NCI-H2029 treated with DMSO at 0.1 percent for 48 hours (cell line): ENCODE results near the gene ZNF142.
A peak's percentile ranks its signal among the peaks of the same experiment; 100 is the strongest.

Experiments
- DNase-seq: peaks from one replicate; lab custom pipeline; 2025; lab: John Stamatoyannopoulos, UW

Gene ZNF142, protein sequence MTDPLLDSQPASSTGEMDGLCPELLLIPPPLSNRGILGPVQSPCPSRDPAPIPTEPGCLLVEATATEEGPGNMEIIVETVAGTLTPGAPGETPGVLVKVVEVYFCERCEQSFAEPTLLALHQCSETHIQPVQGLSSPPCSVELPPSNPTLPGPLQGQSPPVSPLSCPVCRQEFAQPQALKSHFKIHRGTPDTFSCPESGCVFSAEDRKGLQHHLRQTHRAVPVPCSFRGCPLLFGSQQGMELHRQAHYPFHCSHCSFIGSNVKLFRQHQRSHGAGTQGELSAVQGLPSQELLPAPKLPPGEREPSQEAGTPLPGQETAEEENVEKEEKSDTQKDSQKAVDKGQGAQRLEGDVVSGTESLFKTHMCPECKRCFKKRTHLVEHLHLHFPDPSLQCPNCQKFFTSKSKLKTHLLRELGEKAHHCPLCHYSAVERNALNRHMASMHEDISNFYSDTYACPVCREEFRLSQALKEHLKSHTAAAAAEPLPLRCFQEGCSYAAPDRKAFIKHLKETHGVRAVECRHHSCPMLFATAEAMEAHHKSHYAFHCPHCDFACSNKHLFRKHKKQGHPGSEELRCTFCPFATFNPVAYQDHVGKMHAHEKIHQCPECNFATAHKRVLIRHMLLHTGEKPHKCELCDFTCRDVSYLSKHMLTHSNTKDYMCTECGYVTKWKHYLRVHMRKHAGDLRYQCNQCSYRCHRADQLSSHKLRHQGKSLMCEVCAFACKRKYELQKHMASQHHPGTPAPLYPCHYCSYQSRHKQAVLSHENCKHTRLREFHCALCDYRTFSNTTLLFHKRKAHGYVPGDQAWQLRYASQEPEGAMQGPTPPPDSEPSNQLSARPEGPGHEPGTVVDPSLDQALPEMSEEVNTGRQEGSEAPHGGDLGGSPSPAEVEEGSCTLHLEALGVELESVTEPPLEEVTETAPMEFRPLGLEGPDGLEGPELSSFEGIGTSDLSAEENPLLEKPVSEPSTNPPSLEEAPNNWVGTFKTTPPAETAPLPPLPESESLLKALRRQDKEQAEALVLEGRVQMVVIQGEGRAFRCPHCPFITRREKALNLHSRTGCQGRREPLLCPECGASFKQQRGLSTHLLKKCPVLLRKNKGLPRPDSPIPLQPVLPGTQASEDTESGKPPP (N-terminal part only)

DNA sequence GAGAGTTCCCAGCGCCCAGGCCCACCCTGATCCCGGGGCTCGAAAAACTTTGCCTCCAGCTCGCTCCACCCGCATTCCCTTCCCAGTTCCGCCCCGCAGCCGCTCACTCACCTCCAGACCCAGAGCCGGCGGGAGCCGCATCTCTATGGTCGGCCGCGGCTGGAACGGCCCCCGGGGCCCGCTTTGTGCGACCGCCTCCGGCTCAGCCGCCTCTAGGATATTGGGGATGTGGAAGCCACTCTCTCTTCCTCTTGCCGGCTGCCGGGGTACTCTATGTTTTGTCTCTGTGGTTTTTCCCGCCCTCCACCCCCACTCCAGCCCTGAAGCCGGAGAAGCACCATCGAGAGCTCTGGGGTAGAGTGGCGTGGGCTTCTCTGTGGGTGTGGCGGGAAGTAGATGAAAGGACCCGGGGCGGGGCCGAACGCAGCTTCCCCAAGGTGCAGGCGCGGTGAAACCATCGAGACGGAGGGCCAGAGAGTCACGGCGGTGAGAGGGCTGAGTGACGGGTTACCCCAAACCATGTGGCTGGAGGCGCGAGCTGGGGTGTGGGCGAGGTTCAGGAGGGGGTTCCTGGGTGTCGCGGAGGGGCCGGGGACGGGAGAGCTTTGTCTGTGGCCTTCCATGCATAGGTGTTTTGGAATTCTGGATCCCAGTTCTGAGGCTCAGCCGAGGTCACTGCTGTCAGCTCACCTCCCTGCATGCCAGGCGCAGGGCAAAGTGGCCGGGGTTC is at the start of gene ZNF142, which contains the start of gene BCS1L:
Gene ZNF142, minus strand, starts transcription at position 366 of the 730 bp plus-strand sequence. CDS start 3,194 bp downstream, outside the sequence.
Gene BCS1L, plus strand, starts transcription at position 426 of the 730 bp plus-strand sequence. CDS start 1,305 bp downstream, outside the sequence.
- DNase-seq: peak; percentile 62

DNA sequence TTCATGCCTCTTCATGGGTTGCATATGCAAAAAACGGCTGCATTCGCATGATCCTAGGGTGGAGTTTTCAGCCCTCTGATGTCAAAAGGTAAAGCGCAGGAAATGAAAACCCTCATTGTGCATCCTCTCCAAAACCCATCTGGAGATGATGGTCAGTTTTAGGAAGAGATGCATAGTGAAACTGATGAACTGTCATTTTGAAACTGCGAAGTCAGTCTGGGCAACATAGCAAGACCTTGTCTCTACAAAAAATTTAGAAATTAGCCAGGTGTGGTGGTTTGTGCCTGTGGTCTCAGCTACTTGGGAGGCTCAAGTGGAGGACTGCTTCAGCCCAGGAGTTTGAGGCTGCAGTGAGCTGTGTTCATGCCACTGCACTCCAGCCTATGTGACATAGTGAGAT is 48.7 kb upstream of the ZNF142 start:
- no peak for DNase-seq

DNA sequence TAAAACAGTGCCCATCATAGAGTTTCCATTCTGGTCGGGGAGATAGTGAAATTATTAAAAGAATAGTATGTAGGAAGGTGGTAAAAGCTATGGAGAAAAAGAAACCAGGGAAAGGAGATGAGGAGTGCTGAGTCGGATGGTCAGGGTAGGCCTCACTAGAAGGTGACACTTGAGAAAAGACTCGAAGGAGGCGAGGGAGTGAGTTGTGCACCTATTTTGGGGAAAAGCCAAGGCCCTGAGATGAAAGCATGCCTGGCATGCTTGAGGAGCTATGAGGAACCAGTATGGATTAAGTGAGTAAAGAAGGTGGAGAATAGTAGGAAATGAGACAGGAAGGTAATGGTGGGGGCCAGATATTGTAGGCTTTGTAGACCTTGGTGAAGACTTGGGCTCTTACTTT is 43.9 kb upstream of the ZNF142 start:
- DNase-seq: no peak

DNA sequence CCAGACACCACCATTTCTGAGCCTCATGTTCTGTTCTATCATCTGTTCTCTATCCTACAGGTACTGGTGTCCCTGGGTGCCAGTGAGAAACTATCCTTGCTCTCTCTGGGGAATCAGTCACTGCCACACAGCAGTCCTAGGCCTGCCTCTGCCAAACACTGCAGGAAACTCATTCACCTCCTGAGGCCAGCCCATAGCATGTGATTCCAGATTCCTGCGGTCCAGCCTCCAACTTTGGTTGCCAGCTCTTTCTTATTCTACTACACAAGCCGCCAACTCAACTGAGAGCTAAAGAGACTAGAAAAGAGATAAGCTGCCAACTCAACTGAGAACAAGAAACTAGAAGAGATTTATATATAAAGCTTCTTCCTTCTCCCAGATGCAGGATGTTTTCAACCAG is 42.4 kb upstream of the ZNF142 start:
- no peak for DNase-seq

DNA sequence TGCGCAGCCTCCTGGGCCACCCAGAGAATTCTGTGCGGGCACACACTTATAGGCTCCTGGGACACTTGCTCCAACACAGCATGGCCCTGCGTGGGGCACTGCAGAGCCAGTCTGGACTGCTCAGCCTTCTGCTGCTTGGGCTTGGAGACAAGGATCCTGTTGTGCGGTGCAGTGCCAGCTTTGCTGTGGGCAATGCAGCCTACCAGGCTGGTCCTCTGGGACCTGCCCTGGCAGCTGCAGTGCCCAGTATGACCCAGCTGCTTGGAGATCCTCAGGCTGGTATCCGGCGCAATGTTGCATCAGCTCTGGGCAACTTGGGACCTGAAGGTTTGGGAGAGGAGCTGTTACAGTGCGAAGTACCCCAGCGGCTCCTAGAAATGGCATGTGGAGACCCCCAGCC is 39.5 kb upstream of the ZNF142 start:
- DNase-seq: no peak

DNA sequence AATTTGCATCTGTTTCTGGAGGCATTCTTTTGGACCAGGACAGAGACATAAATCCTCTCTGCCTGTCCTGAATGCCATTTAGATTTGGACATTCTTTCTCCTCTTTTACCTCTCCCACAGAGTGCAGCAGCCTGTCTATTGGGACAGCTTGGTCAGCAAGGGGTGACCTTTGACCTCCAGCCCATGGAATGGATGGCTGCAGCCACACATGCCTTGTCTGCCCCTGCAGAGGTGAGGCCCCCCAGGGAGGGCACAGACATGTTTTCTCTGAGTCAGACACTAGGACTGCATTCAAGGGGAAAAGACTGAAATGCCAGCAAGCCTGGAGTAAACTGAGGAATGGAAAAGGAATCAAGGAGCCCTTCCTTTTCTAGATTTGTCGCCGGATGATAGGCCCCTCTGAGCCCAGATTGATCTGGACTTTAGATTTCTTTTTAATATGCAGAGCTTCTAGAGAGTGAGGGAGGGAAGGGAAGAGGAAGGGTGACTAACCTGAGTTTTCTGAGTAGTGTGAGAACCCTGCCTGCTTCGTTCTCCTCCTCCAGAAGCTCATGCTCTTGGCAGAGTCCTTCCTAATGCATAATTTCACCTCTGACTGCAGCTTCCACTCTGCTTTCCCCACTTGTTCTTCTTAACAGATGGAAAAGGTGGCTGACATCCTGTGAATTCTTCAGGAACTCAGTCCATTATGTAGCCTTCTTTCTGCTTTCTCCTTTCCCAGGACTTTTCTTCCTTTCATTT is 35.2 kb upstream of the ZNF142 start:
- DNase-seq: no peak

DNA sequence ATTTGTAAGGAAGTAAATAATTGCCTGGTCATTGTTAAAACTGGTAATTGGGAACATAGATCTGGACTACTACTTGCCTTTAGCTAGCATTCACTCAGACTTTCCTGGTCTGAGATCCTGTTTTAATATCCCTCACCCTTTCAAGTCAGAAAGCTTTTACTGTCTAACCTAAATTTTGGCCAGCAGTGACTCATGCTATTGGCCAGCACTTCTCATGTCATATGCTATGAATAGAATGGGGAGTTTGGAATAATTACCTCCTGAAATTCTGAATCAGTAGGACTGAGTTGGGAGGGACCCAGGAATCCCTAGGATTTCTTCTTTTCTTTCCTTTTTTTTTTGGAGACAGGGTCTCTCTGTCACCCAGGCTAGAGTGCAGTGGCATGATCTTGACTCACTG is 31.8 kb upstream of the ZNF142 start:
- DNase-seq: no peak

DNA sequence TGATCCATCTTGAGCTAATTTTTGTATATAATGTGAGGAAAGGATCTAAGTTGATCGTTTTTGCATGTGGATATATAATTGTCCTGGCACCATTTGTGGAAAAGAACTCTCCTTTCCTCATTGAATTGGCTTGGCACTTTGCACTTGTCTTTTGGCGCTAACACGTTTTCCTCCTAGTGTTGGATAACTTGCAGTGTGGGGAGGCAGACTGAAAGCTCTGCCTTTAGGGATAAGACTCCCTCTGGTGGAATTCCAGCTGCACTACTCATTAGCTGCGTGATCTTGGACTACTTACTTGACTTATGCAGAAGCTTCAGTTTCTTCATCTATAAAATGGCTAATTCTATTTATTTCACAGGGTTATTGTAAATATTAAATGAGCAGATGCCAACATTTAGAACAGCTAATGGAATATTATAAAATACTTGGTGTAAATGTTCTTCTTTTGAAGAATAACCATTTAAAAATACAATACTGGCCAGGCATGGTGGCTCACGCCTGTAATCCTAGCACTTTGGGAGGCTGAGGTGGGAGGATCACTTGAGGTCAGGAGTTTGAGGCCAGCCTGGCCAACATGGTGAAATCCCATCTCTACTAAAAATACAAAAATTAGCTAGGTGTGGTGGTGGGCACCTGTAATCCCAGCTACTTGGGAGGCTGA is 28.1 kb upstream of the ZNF142 start:
- DNase-seq: peak; percentile 7

DNA sequence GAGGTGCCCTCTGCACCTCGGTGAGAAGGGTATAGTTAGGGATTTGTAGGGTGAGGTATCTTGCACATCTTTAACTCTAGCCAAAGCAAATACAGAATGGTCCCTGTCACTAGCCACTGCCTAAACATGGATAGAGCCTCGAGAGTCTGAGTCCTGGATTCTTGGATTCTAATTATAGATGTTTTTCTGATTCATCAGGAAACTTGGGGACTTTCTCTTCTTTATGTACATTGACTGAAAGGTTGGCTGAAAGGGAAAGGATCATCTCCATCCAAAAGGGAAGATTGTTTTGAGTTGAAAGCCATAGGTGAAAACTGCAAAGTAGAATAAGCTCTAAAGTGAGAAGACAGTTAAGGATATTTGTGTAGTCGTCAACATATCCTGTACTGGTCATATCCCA is 20.6 kb upstream of the ZNF142 start:
- DNase-seq: no peak

DNA sequence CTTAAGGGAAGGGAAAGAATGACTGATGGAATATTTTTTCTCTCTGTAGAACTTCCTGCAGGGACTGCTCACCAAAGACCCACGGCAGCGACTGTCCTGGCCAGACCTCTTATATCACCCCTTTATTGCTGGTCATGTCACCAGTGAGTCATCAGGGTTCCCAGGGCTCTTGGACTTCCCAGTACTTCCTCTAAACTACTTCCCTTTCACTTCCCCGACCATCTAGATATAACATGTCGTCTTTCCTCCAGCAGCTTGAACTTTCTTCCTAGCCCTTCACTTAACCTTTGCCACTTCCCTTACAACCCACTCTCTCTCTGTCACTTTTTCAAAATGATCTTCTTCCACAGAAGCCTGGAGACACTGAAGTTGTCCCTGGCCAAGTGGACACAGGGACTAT is 19.7 kb upstream of the ZNF142 start:
- no peak for DNase-seq

DNA sequence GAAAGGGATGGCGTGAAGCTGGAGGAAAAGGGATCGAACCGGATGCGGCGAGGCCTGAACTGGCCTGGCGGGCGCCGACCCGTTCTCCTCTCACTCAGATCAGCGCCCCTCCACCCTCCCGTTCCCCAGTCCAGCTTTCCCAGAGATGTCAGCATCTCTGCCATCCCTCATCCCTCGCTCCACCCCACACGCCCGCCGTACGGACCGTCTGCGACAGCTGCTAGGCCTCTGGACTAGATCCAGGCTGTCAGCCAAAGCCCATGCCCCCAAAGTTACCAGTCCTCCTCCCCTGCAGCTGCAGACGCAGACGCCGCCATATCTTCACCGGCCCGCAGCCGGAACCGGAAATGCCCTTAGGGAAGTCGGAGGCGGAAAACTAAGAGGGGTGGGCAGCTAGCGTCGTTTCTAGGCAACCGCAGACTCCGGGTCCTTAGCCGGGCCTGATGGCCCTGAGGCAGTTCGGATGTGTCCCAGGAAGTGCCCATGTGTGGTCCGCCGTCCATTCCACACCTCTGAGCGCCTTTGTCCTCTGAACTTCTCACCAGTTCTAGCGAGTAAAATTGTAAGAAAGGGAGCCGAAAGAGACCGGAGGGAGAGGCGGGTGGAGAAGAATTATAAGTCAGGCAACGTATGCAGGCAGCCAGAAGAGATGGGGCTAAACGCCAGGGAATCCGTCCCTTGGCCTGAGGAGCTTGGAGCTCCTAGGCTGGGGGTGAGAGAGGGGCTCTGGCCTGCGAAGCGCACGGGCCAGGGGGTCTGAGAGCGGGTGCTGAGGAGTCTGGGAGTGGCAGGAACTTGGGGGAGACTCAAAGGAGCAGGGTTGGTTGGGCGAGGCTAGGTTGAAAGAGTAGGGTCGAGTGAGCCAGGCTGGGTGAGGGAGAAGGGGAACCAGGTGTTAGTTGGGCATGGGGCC is 12.5 kb upstream of the ZNF142 start, which contains the start of the genes RNF25 and STK36:
Gene RNF25, minus strand, starts transcription at position 349 of the 913 bp plus-strand sequence. Its CDS starts 32 bp downstream, at position 317.
Gene STK36, plus strand, starts transcription at position 433 of the 913 bp plus-strand sequence. CDS start 744 bp downstream, outside the sequence.
- peak; percentile 77 for DNase-seq

DNA sequence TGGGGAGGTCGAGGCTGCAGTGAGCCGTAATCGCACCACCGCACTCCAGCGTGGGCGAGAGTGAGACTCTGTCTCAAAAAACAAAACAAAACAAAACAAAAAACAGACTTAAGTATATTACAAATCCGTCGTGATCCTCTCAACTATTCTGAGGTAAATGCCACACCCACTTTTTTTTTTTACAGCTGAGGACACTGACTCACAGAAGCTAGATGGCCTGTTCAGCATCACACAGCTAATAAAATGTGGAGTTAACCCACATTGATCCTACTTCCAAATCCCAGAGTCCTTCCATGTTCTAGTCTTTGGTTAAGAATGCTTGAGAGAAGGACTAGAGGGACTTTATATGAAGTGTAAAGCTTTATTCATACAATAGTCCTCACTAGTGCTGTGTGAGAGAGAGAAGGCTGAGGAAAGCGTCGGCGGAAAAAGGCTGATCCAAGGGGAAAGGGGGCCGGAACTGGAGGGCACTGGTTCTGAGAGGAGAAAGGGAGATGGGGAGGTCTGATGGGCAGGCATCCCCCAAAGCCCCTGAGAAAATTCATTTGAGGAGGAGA is 11.8 kb upstream of the ZNF142 start:
- no peak for DNase-seq

DNA sequence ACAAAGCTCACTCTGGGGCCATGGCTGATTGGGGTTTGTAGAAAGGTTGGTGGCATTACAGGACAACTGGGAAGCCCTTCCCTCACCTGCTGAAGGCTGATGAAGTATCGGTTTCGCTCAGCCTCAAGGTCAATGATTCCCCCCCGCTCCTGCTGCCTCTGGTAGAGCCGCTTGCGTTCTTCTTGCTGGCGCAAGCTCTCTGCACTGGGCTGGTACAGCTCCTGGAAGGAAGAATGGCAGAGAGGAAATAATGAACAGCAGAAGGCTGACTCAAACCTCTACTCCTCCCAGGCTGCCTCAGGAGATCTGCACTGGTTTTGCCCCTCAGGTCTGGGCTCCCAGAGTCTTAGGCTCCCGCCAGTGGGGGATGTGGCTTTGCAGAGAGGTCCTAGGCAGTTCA is 5.2 kb upstream of the ZNF142 start:
- no peak for DNase-seq

DNA sequence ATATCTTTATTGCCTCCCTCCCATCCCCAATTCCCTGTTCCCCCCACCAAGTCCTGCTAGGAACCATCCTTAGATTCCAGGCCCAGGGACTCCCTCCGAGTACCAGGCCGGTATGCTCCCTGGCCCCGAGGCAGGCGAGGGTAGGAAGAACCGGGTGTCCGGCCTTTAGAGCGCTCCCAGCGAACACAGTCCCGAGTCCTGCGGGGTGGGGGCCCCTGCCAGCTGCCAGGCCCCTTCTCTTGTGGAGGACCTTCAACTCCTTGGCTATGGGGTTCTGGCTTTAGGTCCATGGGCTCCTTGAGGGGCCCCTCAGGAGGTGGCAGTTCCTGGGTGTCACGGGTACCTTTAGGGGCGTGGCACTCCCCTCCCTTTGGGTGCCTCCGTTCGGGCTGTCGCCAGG is 4.5 kb upstream of the ZNF142 start:
- DNase-seq: no peak

DNA sequence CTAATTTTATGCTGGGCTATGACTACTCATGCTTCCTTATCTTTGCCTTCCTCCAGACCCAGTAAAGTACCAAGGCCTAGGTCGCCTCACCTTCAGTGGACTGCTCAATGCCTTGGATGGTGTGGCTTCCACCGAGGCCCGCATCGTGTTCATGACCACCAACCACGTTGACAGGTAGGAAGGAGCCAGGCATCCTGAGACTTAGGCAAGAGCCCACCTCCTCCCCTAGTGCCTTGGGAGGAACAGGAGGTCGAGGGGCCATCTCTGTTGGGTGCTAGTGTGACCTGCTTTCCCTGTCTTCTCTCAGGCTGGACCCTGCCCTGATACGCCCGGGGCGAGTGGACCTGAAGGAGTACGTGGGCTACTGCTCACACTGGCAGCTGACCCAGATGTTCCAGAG is 3.4 kb upstream of the ZNF142 start:
- DNase-seq: no peak

DNA sequence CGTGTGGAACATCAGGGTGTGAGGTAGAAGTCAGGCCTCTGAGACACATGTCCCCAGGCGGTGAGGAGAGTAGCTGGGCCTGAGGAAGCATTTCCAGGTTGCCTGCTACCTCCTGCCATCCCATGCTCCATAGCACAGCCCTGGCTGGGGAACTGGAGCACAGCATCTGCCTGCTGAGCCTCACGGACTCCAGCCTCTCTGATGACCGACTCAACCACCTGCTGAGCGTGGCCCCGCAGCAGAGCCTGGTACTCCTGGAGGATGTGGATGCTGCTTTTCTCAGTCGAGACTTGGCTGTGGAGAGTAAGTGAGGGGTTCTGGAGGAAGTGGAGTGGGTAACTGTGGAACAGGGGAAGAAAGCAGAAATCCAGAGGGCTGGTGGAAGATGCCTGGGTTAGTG is 3.0 kb upstream of the ZNF142 start:
- DNase-seq: no peak

DNA sequence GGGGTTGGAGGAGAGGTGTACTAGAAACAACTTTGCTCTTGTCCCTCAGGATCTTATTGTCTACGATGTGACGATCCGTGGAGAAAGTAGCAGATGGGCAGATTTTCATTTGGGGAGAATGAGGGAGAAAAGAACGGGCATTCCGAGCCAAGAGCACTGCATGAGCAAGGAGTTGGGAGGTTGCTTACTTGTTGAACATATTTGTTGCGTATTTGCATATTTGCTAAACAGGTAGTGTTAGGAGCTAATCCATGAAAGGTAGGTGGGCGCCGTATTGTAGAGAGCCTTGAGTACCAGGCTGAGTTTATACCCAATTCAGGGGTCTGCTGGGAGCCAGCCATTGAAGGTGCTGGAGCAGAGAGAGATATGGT is 550 bp upstream of the ZNF142 start:
- DNase-seq: no peak

DNA sequence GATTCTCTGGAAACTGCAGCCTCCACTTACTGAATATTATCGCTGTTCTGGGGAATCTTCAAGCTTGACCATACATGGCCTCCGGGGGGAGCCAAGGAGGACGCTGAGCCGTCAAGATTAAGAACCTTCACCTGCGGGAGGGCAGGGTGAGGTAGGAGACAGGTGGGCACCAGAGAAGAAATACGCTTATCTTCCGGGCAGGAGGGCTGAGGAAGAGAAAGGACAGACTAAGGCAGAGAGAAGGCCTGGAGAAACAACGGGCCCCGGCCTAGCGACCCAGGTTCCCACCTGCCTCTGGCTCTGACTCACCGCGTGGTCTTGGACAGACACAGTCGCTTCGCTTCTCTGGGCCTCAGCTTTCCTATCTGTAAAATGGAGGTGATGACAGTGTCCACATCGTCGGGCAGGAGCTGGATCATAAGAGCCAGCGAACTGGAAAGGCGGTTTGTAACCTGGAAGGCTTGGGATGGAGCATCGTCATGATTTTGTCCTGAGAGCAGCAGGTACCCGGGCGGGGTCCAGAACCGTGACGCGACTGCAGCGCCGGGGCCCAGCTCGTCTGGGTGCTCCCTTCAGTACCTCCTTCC is 659 bp downstream of the ZNF142 start:
- no peak for DNase-seq
